ENCODE measurements around the gene JAKMIP2.

The JAKMIP2 gene

GRCh38 chr5:147782110-147783028 lies at the start of gene JAKMIP2:
Gene JAKMIP2 (minus strand): TSS chr5:147782728. CDS start chr5:147671806, 110,922 bp downstream.
- TF ChIP-seq NFIC (IDR thresholded peaks at IDR 0.05) = no peak
- no peak for TF ChIP-seq YY1 (IDR thresholded peaks at IDR 0.05; ENCODE audit: low read depth)

- TF ChIP-seq TEAD4 (IDR thresholded peaks at IDR 0.05) (no peak), TCF12 (IDR thresholded peaks at IDR 0.05; ENCODE audit: low read depth) (no peak), CREB1 (IDR thresholded peaks at IDR 0.05; ENCODE audit: low read depth) (no peak)
Observed at GRCh38 chr5:147831465-147831864, 48.9 kb upstream of the JAKMIP2 start, which contains the start of gene SPINK1. Gene SPINK1 (minus strand): TSS chr5:147831671. CDS start chr5:147831577, 94 bp downstream.

GRCh38 chr5:147830035-147830434 lies 47.5 kb upstream of the JAKMIP2 start:
- TF ChIP-seq REST (IDR thresholded peaks at IDR 0.05; ENCODE audit: low read depth) (no peak), ZBTB7A (IDR thresholded peaks at IDR 0.05; ENCODE audit: low read depth) (no peak), TAF1 (IDR thresholded peaks at IDR 0.05; ENCODE audit: low read depth) (no peak), TCF12 (IDR thresholded peaks at IDR 0.05; ENCODE audit: low read depth) (no peak), EP300 (IDR thresholded peaks at IDR 0.05; ENCODE audit: borderline replicate concordance) (no peak)

GRCh38 chr5:147826361-147826760 lies 43.8 kb upstream of the JAKMIP2 start:
- TF ChIP-seq YY1 (IDR thresholded peaks at IDR 0.05; ENCODE audit: low read depth) = no peak
- no peak for TF ChIP-seq TAF1 (IDR thresholded peaks at IDR 0.05; ENCODE audit: low read depth)
- no peak for TF ChIP-seq TCF12 (IDR thresholded peaks at IDR 0.05; ENCODE audit: low read depth)
- no peak for TF ChIP-seq RAD21 (IDR thresholded peaks at IDR 0.05; ENCODE audit: low read depth)
- no peak for TF ChIP-seq REST (IDR thresholded peaks at IDR 0.05; ENCODE audit: low read depth)
- TF ChIP-seq TEAD4 (IDR thresholded peaks at IDR 0.05) = no peak
- TF ChIP-seq USF1 (IDR thresholded peaks at IDR 0.05) = no peak
- TF ChIP-seq CEBPB (IDR thresholded peaks at IDR 0.05) = no peak
- no peak for TF ChIP-seq FOXM1 (IDR thresholded peaks at IDR 0.05; ENCODE audit: borderline replicate concordance, low read depth)
- no peak for TF ChIP-seq MAX (IDR thresholded peaks at IDR 0.05)
- no peak for TF ChIP-seq ZBTB7A (IDR thresholded peaks at IDR 0.05; ENCODE audit: low read depth)
- no peak for TF ChIP-seq EP300 (IDR thresholded peaks at IDR 0.05; ENCODE audit: borderline replicate concordance)
- TF ChIP-seq EGR1 (IDR thresholded peaks at IDR 0.05) = no peak
- TF ChIP-seq CREB1 (IDR thresholded peaks at IDR 0.05; ENCODE audit: low read depth) = no peak
- no peak for TF ChIP-seq NFIC (IDR thresholded peaks at IDR 0.05)

GRCh38 chr5:147822686-147823491 lies 40.4 kb upstream of the JAKMIP2 start:
- TF ChIP-seq RAD21 (IDR thresholded peaks at IDR 0.05; ENCODE audit: low read depth) (peak; percentile 87), YY1 (IDR thresholded peaks at IDR 0.05; ENCODE audit: low read depth) (no peak)

- TF ChIP-seq YY1 (IDR thresholded peaks at IDR 0.05; ENCODE audit: low read depth) (no peak), TCF12 (IDR thresholded peaks at IDR 0.05; ENCODE audit: low read depth) (no peak), NFIC (IDR thresholded peaks at IDR 0.05) (no peak), CEBPB (IDR thresholded peaks at IDR 0.05) (no peak), RAD21 (IDR thresholded peaks at IDR 0.05; ENCODE audit: low read depth) (no peak), ZBTB7A (IDR thresholded peaks at IDR 0.05; ENCODE audit: low read depth) (no peak), EGR1 (IDR thresholded peaks at IDR 0.05) (no peak), USF1 (IDR thresholded peaks at IDR 0.05) (no peak), TAF1 (IDR thresholded peaks at IDR 0.05; ENCODE audit: low read depth) (no peak), FOXM1 (IDR thresholded peaks at IDR 0.05; ENCODE audit: borderline replicate concordance, low read depth) (no peak), EP300 (IDR thresholded peaks at IDR 0.05; ENCODE audit: borderline replicate concordance) (no peak), TEAD4 (IDR thresholded peaks at IDR 0.05) (no peak), REST (IDR thresholded peaks at IDR 0.05; ENCODE audit: low read depth) (no peak), MAX (IDR thresholded peaks at IDR 0.05) (no peak), CREB1 (IDR thresholded peaks at IDR 0.05; ENCODE audit: low read depth) (no peak)
Observed at GRCh38 chr5:147821766-147822165, 39.2 kb upstream of the JAKMIP2 start.

Measured in Ishikawa (cell line).